ENCODE data around the gene WIZ. TPM values are rescaled to one million over a fixed set of nuclear protein-coding genes. Genes with fewer than 3 reads are reported as not detected.

The WIZ gene
- total RNA-seq, 4 donors from 2014 or later = 24.4 to 94.6 (median 49.9) TPM

GRCh38 chr19:15445227-15445605 lies 4.5 kb downstream of the WIZ start:
- no peak for ATAC-seq
- TF ChIP-seq POLR2AphosphoS5 (IDR thresholded peaks at IDR 0.05) = no peak
- no peak for TF ChIP-seq POLR2A (IDR thresholded peaks at IDR 0.05)
- no peak for TF ChIP-seq CTCF (IDR thresholded peaks at IDR 0.05)
- no peak for TF ChIP-seq EP300 (IDR thresholded peaks at IDR 0.05)
- no CpG with 5 or more reads among the region's 9 CpGs for WGBS, 2 donors (ENCODE audit: low coverage in 1 of 2)
- Histone ChIP-seq H3K9me3 (no peaks in the 10 kb centered on the region), H3K27me3 (no peaks in the 10 kb centered on the region), H3K4me3 (no peak overlapping the region), H3K27ac (peak overlapping the region in 1 of 4 donors; percentile 2), H3K36me3 (peaks cover 0 to 43% of the 10 kb centered on the region in 2 donors), H3K4me1 (peaks cover 0 to 36% (median 3%) of the 10 kb centered on the region in 3 donors)

- TF ChIP-seq POLR2A (IDR thresholded peaks at IDR 0.05) (no peak), CTCF (IDR thresholded peaks at IDR 0.05) (no peak), EP300 (IDR thresholded peaks at IDR 0.05) (no peak), POLR2AphosphoS5 (IDR thresholded peaks at IDR 0.05) (no peak)
- H3K27ac ChIP-seq = no peak overlapping the region
- WGBS, 2 donors (ENCODE audit: low coverage in 1 of 2) = 90% methylated on average over 4 of the region's 15 CpGs; no CpG with 5 or more reads in 1 of the 2 donors
- no peak for ATAC-seq
- H3K36me3 ChIP-seq = peaks cover 0 to 48% of the 10 kb centered on the region in 2 donors
- H3K4me1 ChIP-seq = peaks cover 0 to 36% (median 3%) of the 10 kb centered on the region in 3 donors
- no peaks in the 10 kb centered on the region for H3K9me3 ChIP-seq
- H3K4me3 ChIP-seq = no peak overlapping the region
- no peaks in the 10 kb centered on the region for H3K27me3 ChIP-seq
These were observed 5.1 kb downstream of the WIZ start for GRCh38 chr19:15444505-15445226.

- Histone ChIP-seq H3K27me3 (no peaks in the 10 kb centered on the region), H3K9me3 (no peaks in the 10 kb centered on the region), H3K36me3 (peaks cover 0 to 56% of the 10 kb centered on the region in 2 donors), H3K4me3 (no peak overlapping the region), H3K4me1 (peaks cover 0 to 34% (median 3%) of the 10 kb centered on the region in 3 donors), H3K27ac (no peak overlapping the region)
- 57 to 71% methylated on average over 1 to 3 of the region's 10 CpGs for WGBS, 2 donors (ENCODE audit: low coverage in 1 of 2)
- no peak for ATAC-seq
- TF ChIP-seq POLR2A (IDR thresholded peaks at IDR 0.05) (no peak), POLR2AphosphoS5 (IDR thresholded peaks at IDR 0.05) (no peak), CTCF (IDR thresholded peaks at IDR 0.05) (no peak), EP300 (IDR thresholded peaks at IDR 0.05) (no peak)
These were observed 5.9 kb downstream of the WIZ start for GRCh38 chr19:15443838-15444237.

GRCh38 chr19:15443325-15443724 lies 6.4 kb downstream of the WIZ start:
- Histone ChIP-seq H3K9me3 (no peaks in the 10 kb centered on the region), H3K27ac (no peak overlapping the region), H3K4me1 (peaks cover 0 to 34% (median under 1%) of the 10 kb centered on the region in 3 donors), H3K4me3 (no peak overlapping the region), H3K36me3 (peaks cover 0 to 61% of the 10 kb centered on the region in 2 donors), H3K27me3 (no peaks in the 10 kb centered on the region)
- no peak for ATAC-seq
- TF ChIP-seq POLR2A (IDR thresholded peaks at IDR 0.05) (no peak), EP300 (IDR thresholded peaks at IDR 0.05) (no peak), CTCF (IDR thresholded peaks at IDR 0.05) (no peak), POLR2AphosphoS5 (IDR thresholded peaks at IDR 0.05) (no peak)
- WGBS, 2 donors (ENCODE audit: low coverage in 1 of 2) = 95 to 100% methylated on average over 1 to 3 of the region's 3 CpGs

Measured in gastroesophageal sphincter (tissue), 4 donors.